ENCODE data around the gene MITF. TPM values are rescaled to one million over a fixed set of nuclear protein-coding genes. Genes with fewer than 3 reads are reported as not detected.
A peak's percentile ranks its signal among the peaks of the same experiment; 100 is the strongest.

MITF gene
- total RNA-seq, 1 experiment from 2014 or later, result 5.4 TPM

DNA sequence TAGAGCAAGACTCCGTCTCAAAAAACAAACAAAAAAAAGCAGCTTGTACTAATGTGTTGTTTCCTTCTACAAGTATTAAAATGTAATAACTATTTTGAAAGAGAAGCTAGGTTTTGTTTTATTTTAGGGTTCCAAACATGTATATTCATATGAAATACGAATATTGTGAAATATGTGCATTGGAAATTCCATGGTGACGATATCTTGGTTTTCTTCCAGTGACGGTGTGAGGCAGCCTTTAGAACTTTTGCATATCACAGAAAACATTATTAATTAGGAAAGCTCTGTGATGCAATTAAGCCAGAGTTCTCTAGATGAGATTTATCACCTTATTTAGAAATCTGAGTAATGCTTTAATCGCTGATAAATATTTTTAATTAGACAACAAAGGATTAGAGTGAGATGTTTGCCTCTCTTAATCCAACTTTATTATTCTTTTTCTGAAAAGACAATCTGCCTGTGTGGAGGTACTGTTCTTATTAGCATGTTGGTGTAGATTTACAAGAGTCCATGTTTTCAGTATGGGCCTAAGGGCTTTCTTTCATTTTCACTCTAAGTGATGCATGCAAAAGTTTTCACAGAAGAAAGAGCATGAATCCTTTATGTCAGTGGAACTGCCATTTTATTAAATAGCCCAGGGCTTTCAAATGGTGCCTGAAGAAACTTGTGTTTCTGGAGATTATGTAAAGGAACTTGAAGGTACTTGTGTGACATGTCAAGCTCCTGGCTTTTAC lies 222.6 kb downstream of the MITF start:
- DNase-seq (ENCODE audit: low read depth), result no peak

DNA sequence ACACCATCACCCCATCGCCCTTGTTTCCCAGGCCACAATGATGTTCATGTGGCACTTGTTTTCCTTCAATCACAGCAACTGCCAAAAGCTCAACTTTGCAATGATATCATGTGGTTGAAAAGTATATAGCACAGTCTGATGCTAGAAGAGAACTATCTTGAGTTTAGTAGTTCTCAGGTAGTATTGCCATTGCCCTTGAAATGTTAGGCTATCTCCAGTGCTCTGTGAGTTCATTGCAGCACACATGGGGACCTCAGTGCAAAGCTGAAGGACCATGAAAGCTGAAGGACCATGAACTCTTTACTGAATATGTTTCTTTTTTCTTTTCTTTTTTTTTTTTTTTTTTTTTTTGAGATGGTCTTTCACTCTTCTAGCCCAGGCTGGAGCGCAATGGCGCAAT lies 224.4 kb downstream of the MITF start:
- no peak for DNase-seq (ENCODE audit: low read depth)

DNA sequence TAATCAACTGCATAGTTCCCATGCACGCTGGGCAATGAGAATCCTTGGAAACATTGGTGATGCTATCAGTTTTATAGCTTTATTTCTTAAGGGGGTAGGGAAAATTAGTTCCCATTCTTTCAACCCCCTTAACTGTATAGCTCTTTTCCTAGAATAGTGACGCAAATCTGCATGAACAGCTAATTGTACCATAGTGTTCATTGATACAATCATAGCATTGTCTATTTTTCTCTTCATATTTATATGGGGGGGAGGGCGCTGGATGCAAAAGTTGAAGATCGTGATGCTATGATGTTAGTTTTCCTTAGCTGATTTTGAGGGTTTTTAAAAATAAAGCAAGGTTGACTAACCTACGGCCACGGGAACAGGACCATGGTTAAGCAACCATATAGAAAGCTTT lies 227.9 kb downstream of the MITF start:
- no peak for DNase-seq (ENCODE audit: low read depth)

DNA sequence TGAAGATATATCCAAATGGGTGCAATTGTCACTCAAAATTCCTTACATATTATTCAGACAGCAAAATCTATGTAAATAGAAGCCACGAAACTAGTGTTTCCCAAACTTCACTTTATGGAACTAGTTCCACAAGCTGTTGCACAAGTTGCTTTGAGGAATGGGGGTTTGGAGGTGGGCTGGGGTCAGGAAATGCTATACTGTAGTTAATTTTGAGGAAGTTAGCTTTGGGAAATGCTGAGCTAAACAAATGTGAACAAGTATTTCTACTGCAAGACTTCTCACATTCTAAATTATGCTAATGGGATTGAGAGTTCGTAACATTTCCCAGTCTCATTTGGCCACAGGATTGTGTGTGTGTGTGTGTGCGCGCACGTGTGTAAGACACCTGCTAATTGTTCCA lies 231.6 kb downstream of the MITF start:
- DNase-seq (ENCODE audit: low read depth), result no peak

DNA sequence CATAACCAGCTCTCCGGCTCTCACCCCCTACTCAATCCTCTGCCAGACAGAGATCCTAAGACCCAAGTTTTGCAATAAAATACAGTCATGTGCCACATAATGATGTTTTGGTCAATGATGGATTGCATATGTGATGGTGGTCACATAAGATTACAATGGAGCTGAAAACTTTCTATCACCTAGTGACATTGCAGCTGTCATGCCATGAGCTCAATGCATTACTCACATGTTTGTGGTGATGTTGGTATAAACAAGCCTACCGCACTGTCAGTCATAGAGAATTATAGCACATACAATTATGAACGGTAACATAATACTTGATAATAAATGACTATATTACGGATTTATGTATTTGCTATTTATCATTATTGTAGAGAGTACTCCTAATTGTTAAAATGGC lies 233.4 kb downstream of the MITF start:
- DNase-seq (ENCODE audit: low read depth), result peak; percentile 50

DNA sequence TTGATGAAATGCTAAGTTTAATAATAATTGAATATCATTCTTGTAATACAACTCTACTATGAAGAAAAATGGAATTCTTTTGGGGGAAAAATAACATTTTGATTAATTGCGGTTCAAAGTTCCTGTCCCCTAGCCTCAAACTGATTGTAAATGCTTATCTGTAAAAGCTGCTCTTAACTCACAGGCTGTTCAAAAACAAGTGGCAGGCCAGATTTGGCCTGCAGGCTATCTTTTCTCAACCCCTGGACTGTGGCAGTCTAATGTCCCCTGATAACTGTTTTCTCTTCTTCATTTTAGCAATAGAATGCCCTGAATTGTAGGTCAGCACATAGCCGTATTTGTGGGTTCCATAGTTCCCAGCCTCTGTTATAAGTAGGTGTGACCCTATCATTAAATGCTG lies 236.8 kb downstream of the MITF start:
- no peak for DNase-seq (ENCODE audit: low read depth)

DNA sequence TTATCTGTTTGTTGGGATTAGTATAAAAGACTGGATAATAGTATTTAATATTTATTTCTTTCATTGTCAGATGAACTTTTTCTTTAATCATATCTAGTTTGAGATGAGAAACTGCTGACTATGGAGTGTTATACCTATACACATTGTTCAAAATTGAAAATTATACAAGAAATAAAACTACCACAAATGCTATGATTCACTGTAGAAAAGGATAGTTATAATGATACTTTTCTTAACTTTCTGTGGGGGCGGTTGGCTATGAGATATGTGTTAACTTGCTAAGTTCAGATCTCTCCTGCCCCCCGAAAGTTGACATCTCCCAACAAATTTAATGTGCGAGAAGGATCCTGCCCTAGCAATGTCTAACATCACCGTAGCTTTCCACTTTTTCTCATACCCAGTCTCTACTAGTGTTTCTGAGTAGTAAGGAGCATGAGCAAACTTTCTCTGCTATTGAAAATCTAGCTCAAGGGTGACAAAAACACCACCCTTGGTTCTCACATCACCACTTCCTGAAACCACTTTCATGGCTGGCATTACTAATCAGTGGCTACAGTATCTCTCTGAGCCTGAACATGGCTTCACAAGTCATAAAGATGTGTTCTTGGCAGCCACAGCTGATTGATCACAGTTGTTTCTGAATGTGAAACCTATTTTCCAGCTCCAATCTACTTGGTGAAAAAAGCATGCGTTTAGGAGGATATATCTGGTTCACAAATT lies 244.4 kb downstream of the MITF start:
- DNase-seq (ENCODE audit: low read depth), result no peak

DNA sequence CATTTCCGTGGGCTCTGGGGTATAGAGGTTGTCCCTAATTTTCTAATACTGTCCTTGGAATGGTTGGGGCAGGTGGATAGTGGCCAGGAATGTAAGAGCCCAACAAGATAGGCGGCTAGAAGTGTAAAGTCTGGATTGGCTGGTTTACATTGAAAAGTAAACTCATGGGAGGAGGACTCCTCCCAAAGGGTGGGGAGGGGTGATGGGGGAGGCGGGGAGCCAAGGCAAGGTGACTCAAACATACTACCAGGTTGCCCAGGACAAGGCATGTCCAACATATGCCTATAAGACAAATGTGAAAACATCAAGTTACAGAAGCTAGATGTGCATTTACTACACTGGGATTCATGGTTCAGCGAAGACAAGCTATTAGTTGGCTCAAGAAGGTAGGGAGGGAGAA lies 246.0 kb downstream of the MITF start:
- no peak for DNase-seq (ENCODE audit: low read depth)

DNA sequence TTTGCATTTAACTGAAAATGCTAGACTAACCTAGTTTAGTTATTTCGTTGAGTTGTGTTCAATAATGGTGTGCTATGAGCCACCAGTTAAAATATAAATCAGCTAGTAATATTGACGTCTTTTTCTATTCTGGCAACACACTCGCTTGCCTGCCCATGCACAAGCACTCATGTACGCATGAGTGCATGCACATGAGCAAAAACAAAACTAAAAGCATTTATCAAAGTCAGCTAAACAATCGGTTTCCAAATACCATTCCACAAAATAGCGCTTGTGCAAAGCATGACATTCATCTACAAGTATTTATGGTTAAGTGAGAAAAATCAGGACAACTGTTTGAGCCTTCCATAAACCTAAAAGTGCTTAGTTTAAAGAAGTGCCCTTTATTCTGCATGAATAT lies 247.2 kb downstream of the MITF start:
- DNase-seq (ENCODE audit: low read depth), result no peak

DNA sequence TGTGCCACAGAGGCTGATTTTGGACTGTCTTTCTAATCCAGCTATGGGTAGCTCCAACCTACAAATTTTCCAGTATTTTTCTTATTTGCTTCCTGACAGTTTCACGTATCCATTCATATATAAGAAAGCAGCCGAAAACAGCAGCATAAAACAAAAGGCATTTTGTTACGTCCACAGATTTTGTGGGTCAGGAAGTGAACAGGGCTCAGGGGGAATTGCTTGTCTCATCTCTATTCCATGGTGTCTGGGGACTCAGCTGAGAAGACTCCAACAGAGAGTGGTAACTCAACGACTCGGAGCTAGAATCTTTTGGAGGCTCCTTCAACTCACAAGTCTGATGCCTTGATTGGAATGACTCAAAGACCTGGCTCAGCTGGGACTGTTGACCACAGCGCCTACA lies 248.6 kb downstream of the MITF start:
- DNase-seq (ENCODE audit: low read depth), result no peak

DNA sequence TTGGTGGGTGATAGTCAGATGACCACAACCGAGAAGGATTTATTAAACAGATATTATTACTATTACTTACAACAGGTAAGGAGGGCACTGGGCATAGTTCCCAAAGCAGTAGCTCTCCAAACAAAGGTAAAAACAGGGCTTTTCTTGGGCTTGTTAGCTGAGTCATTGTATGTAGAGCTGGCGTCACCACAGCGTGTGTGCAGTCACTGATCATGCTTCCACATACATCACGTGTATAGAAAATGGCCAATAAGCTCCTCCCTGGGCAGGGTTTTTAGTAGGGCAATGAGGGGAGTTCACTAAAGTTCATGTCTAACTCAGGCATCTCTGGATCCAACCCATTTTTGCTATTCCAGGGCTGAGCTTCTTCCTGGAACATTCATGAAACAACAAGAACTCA lies 254.5 kb downstream of the MITF start:
- no peak for DNase-seq (ENCODE audit: low read depth)

DNA sequence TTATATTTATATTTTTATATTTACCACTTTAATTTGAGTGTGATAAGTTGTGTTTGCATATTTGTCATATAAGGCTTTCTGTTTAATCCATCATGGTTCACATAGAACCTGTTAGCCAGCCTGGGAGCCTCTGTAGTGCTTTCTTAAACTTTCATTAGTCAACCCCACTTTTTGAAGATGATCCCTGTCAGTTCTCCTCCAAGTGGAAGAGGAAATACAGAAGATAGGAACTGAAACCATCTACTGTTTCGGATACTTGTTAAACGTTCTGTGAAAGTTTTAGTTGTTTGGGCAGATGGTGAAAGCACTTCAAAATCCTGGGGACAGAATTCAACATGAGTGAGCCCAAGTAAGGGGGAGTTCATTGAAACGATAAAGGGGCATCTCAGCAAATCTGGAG lies 255.7 kb downstream of the MITF start:
- DNase-seq (ENCODE audit: low read depth), result no peak

DNA sequence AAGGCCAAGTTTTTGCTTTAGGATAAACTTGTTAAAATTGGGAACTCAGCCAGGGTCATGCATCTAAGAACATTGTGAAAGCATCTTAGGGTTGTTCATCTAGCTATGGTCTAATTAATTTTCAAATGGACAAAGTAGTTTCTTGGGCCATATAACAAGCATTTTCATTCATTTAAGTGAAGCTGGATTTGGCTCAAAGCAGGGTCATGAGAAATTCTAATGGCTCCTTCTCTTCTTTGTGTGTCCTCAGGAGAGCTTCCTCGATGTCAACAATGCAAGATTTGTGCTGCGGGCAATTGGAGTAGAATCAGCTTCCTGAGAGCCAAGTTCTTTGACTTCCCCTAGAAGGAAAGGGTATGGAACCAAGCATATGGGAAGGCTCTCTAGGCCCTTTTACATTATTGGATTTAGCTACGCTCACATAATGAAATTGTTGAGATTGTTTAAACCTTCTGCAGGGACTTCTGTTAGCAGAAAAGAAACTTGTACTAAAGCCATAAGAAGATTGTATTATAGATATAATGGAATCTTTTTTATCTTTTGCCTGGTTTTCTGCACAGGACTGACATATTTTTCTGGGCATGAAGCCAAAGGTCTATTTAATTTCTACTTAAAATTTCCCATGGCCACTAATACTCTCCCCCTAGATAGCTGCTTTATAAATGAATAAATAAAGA lies 258.5 kb downstream of the MITF start:
- DNase-seq (ENCODE audit: low read depth), result no peak

DNA sequence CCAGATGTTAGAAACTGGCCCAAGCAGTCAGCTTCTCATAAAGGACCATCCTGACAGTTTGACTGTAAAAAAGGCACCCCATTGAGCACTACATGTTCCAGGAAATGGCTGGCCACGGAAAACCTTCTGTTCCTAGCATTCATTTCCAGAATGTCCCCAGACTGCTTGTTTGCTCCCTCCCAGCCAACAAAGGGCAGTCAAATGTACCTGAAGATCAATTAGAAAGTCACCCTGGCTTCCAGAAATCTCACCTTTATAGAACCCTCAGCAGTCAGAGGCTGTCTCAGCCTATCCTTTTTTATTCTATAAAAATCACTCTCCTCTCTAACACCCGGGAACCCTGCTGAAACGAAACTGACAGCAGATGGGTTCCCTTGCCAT lies 259.5 kb downstream of the MITF start:
- DNase-seq (ENCODE audit: low read depth), result no peak

DNA sequence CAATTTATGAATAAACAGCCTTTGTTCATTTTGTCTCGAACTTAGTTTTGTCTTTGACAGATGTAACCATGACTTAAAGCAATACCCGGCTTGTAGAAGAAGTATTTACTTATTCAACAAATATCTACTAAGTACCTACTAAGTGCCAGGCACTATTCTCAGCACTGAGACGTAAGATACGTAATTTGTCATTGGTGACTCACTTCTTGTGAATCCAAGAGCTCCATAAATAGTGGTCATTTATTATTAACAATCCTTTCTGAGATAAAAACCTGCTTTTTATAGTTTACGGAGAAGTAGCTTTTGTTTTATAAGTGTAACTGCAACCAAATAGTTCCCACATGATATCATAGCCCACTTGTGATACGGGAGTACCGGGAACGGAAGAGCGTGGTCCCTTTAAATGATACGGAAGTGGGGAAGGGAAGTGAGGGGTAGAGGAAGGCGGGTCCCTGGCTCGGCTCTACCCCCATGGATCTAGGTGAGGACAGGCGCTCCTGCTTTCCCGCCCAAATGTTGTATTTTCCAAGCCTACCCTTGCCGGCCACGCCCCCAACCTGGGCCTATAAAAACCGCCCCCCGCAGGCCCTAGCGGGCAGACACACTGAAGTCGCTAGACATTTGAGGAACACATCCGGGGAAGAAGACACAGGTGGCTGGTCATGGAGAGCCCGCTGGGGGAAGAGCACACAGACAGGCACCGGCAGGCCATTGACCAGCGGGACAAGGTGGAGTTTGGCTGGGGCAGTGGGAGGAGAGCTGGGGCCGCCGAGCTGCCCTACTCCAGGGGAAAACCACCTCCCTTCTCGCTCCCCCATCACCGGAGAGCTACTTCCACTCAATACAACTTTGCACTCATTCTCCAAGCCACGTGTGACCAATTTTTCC lies 260.1 kb downstream of the MITF start, which contains the start of gene SAMMSON:
Gene SAMMSON (plus strand): TSS at position 594 of the 888 bp plus-strand sequence.
- DNase-seq (ENCODE audit: low read depth), result peak; percentile 6

DNA sequence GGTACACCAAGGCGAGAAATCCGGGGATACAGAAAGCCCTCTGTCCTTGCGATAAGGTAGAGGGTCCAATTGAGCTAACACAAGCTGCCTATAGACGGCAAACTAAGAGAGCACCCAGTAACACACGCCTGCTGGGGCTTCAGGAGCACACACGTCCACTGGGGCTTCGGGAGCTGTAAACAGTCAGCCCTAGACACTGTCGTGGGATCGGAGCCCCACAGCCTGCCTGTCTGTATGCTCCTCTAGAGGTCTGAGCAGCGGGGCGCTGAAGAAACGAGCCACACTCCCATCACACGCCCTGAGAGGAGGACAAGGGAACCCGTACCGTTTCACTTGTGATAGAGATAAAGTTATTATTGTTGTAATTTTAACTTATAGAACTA lies 260.8 kb downstream of the MITF start:
- DNase-seq (ENCODE audit: low read depth), result no peak

DNA sequence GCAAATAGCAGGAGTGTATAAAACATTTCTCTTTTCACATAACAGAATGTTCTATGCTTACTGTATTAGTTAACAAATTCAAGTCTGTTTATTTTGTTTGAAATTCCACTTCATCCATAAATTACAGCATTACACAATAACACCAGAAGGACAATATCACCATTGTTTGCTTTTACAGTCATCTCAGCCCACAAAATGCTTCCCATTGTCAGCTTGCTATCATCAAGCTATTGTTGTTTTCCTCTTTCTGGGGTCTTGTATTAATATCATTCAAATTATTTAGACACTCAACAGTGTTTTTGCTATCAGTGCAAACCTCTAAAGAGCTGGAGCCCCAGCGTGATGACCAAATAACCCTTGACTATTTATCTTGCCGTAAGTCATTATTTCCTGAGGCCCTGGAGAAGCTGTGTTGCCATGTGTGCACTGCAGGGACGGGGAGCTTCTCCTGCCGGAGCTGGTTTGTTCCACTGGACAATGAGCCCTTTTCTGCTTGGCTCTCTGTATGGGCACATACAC lies 261.4 kb downstream of the MITF start:
- peak; percentile 7 for DNase-seq (ENCODE audit: low read depth)

DNA sequence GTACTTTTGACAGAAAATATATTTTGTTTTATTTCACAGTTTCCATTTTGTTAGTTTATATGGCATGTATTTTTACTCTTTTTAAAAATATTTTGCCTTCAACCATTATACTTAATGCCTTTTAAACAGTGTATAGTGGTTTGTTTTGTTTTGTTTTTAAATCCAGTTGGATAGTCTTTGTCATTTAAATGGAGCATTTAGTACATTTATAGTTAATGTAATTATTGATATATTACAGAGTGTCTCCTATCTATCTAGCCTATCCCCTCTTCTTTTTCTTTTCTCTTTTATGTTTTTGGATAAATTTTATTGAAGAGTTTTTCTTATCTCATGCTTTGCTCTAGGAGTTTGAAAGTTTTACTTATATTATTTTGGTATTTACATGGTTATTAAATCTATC lies 263.9 kb downstream of the MITF start:
- DNase-seq (ENCODE audit: low read depth), result no peak

DNA sequence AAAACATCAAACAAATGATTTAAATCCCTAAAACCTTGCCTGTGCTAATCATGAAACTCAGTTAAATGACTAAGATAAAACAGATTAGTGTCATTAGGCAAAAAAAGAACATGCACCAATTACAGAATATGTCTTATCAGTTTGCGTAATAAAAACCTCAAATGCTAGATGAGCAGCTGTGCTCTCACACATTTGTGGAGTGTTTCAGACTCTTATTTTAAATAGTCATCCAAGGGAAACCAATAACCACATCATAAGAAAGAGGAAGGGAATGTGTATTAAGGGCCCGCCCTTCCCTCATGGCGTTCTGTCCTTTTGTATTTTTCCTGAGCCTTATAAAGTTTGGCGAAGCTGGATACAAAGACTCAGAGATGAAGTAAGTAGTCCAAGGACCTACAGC lies 266.8 kb downstream of the MITF start:
- no peak for DNase-seq (ENCODE audit: low read depth)

DNA sequence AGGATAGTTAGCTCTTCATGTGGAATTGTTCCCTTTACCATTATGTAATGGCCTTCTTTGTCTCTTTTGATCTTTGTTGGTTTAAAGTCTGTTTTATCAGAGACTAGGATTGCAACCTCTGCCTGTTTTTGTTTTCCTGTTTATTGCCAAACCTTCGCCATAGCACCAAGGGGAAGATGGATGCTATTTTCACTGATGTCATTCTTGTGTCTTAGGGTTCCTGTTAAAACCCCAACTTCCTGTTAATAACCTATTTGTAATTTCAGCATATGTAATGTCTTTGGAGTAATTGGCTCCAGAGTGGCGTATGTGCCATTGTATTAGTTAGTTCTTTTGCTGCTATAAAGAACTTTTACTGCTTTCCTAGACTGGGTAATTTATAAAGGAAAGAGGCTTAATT lies 271.1 kb downstream of the MITF start:
- no peak for DNase-seq (ENCODE audit: low read depth)

DNA sequence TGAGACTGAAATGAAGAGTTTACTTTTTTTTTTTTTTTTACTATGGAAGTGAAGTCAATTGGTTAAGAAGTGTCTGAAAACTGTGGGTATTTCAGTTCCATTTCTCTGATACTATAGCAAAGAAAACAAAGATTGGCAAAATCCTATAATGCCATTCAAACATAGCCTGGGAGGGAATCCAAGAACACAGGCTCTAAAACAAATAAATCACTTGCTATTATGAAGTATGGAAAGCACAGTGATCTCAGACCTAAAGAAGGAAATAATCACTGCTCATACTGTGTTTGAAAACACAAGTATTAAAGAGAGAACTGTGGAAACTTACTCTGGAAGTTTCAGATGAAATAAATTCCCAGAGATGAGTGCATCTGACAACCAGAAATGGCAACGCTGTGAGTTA lies 272.3 kb downstream of the MITF start:
- DNase-seq (ENCODE audit: low read depth), result no peak

All from LHCN-M2 (cell line).